ENCODE results near the gene ZDHHC4. TPM values are rescaled to one million over a fixed set of nuclear protein-coding genes. Genes with fewer than 3 reads are reported as not detected.

Gene ZDHHC4
- total RNA-seq, 5 donors from 2014 or later (not counting 1 experiment from before 2014, with no cell fraction given): 27.7 to 35.5 (median 30.3) TPM

- Mint-ChIP-seq H3K4me1 (peaks cover 41 to 48% (median 46%) of the 10 kb centered on the region in 3 donors), H3K9me3 (no peaks in the 10 kb centered on the region), H3K27ac (peak overlapping the region; percentile 91 to 93), H3K27me3 (no peaks in the 10 kb centered on the region), H3K4me3 (peak overlapping the region; percentile 32 to 76 (median 49)), H3K36me3 (peaks cover 8% of the 10 kb centered on the region)
- DNase-seq (peak in 6 of 35 experiments; percentile 14 to 45 (median 23)), ATAC-seq (replicated peaks in 1 of 4) (peak; percentile 57 to 79 (median 74))
- Histone ChIP-seq H3K9me3 (no peaks in the 10 kb centered on the region), H3K27ac (ENCODE audit: low read length) (peak overlapping the region; percentile 25), H3K4me3 (ENCODE audit: control insufficient read depth in 1 of 2, extremely low read depth in 1 of 2, low read length in 1 of 2) (peak overlapping the region; percentile 1 to 35), H3K4me1 (ENCODE audit: control insufficient read depth in 1 of 2, extremely low read depth in 1 of 2, insufficient read depth in 2 of 2, low read length in 2 of 2) (peaks cover 12 to 59% of the 10 kb centered on the region in 2 experiments), H3K36me3 (ENCODE audit: control insufficient read depth in 2 of 2, extremely low read depth in 1 of 2, insufficient read depth in 1 of 2, low read length in 1 of 2) (no peaks in the 10 kb centered on the region), H3K27me3 (replicated peaks in 1 of 2; ENCODE audit: control insufficient read depth in 2 of 2, extremely low read depth in 1 of 2, insufficient read depth in 2 of 2, low read length in 1 of 2) (no peaks in the 10 kb centered on the region)
- ChIA-PET CTCF (no interaction called here), POLR2A (no interaction called here)
- WGBS (ENCODE audit: insufficient coverage): 49% methylated on average over 9 of the region's 15 CpGs
Measured at GRCh38 chr7:6623589-6624245, 46.5 kb downstream of the ZDHHC4 start.

DNA sequence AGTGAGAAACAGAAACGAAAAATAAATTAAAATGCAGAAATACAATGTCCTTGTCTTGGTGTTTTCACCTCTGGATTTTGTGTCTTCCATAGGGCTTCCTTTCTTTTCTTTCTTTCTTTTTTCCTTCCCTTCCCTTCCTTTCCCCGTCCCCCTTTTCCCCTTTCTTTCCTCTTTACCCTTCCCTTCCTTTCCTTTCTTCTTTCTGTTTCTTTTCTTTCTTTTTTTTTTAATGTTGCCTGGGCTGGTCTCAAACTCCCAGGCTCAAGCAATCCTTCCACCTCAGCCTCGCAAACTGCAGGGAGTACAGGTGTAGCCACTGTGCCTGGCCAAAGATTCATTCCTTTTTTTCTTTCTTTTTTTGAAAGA lies 47.0 kb downstream of the ZDHHC4 start:
- H3K36me3 Mint-ChIP-seq: peaks cover 8% of the 10 kb centered on the region
- H3K27ac ChIP-seq (ENCODE audit: low read length): peak overlapping the region; percentile 25
- no peaks in the 10 kb centered on the region for H3K36me3 ChIP-seq (ENCODE audit: control insufficient read depth in 2 of 2, extremely low read depth in 1 of 2, insufficient read depth in 1 of 2, low read length in 1 of 2)
- H3K27me3 ChIP-seq (replicated peaks in 1 of 2; ENCODE audit: control insufficient read depth in 2 of 2, extremely low read depth in 1 of 2, insufficient read depth in 2 of 2, low read length in 1 of 2): no peaks in the 10 kb centered on the region
- peaks cover 12 to 58% of the 10 kb centered on the region in 2 experiments for H3K4me1 ChIP-seq (ENCODE audit: control insufficient read depth in 1 of 2, extremely low read depth in 1 of 2, insufficient read depth in 2 of 2, low read length in 2 of 2)
- H3K27me3 Mint-ChIP-seq: no peaks in the 10 kb centered on the region
- POLR2A ChIA-PET: no interaction called here
- no peaks in the 10 kb centered on the region for H3K9me3 ChIP-seq
- no peaks in the 10 kb centered on the region for H3K9me3 Mint-ChIP-seq
- 100% methylated on average over 1 of the region's 3 CpGs for WGBS (ENCODE audit: insufficient coverage)
- DNase-seq (no peak), ATAC-seq (replicated peaks in 1 of 4) (no peak)
- peak overlapping the region; percentile 91 to 93 for H3K27ac Mint-ChIP-seq
- H3K4me1 Mint-ChIP-seq: peaks cover 37 to 47% (median 45%) of the 10 kb centered on the region in 3 donors
- H3K4me3 Mint-ChIP-seq: peak overlapping the region; percentile 32 to 76 (median 49)
- H3K4me3 ChIP-seq (ENCODE audit: control insufficient read depth in 1 of 2, extremely low read depth in 1 of 2, low read length in 1 of 2): peak overlapping the region; percentile 1 to 35
- CTCF ChIA-PET: no interaction called here

- no peak overlapping the region for H3K4me3 Mint-ChIP-seq
- ATAC-seq (replicated peaks in 1 of 4) (no peak), DNase-seq (no peak)
- H3K4me1 Mint-ChIP-seq: peaks cover 11 to 21% (median 20%) of the 10 kb centered on the region in 3 donors
- H3K4me1 ChIP-seq (ENCODE audit: control insufficient read depth in 1 of 2, extremely low read depth in 1 of 2, insufficient read depth in 2 of 2, low read length in 2 of 2): peaks cover 8 to 25% of the 10 kb centered on the region in 2 experiments
- no peaks in the 10 kb centered on the region for H3K27me3 Mint-ChIP-seq
- WGBS (ENCODE audit: insufficient coverage): 100% methylated on average over 1 of the region's 6 CpGs
- no peaks in the 10 kb centered on the region for H3K9me3 ChIP-seq
- CTCF ChIA-PET: no interaction called here
- H3K27me3 ChIP-seq (replicated peaks in 1 of 2; ENCODE audit: control insufficient read depth in 2 of 2, extremely low read depth in 1 of 2, insufficient read depth in 2 of 2, low read length in 1 of 2): no peaks in the 10 kb centered on the region
- POLR2A ChIA-PET: no interaction called here
- no peaks in the 10 kb centered on the region for H3K36me3 ChIP-seq (ENCODE audit: control insufficient read depth in 2 of 2, extremely low read depth in 1 of 2, insufficient read depth in 1 of 2, low read length in 1 of 2)
- no peaks in the 10 kb centered on the region for H3K36me3 Mint-ChIP-seq
- H3K27ac ChIP-seq (ENCODE audit: low read length): no peak overlapping the region
- no peak overlapping the region for H3K4me3 ChIP-seq (ENCODE audit: control insufficient read depth in 1 of 2, extremely low read depth in 1 of 2, low read length in 1 of 2)
- no peak overlapping the region for H3K27ac Mint-ChIP-seq
- no peaks in the 10 kb centered on the region for H3K9me3 Mint-ChIP-seq
Measured at GRCh38 chr7:6628045-6628444, 50.8 kb downstream of the ZDHHC4 start.

- Histone ChIP-seq H3K4me1 (ENCODE audit: control insufficient read depth in 1 of 2, extremely low read depth in 1 of 2, insufficient read depth in 2 of 2, low read length in 2 of 2) (peaks cover 0 to 3% of the 10 kb centered on the region in 2 experiments), H3K9me3 (no peaks in the 10 kb centered on the region), H3K27ac (ENCODE audit: low read length) (no peak overlapping the region), H3K4me3 (ENCODE audit: control insufficient read depth in 1 of 2, extremely low read depth in 1 of 2, low read length in 1 of 2) (no peak overlapping the region), H3K36me3 (ENCODE audit: control insufficient read depth in 2 of 2, extremely low read depth in 1 of 2, insufficient read depth in 1 of 2, low read length in 1 of 2) (no peaks in the 10 kb centered on the region), H3K27me3 (replicated peaks in 1 of 2; ENCODE audit: control insufficient read depth in 2 of 2, extremely low read depth in 1 of 2, insufficient read depth in 2 of 2, low read length in 1 of 2) (no peaks in the 10 kb centered on the region)
- Mint-ChIP-seq H3K4me1 (peaks cover 0 to 4% (median 3%) of the 10 kb centered on the region in 3 donors), H3K27ac (no peak overlapping the region), H3K4me3 (no peak overlapping the region), H3K27me3 (no peaks in the 10 kb centered on the region), H3K9me3 (no peaks in the 10 kb centered on the region), H3K36me3 (no peaks in the 10 kb centered on the region)
- ATAC-seq (replicated peaks in 1 of 4): no peak
- ChIA-PET CTCF (interaction anchor here in 1 of 2 donors (0.6 kb wide), 1 partner anchor 193 kb away, joined by 3 read pairs; no protein-coding TSS in a partner anchor), POLR2A (interaction anchor here in 1 of 2 donors (0.7 kb wide), 1 partner anchor 998 kb away, joined by 3 read pairs; no protein-coding TSS in a partner anchor)
- 85% methylated on average over 5 of the region's 11 CpGs for WGBS (ENCODE audit: insufficient coverage)
- no peak for DNase-seq
Measured at GRCh38 chr7:6630007-6630849, 53.0 kb downstream of the ZDHHC4 start.

- H3K27ac ChIP-seq (ENCODE audit: low read length): no peak overlapping the region
- no peaks in the 10 kb centered on the region for H3K36me3 Mint-ChIP-seq
- no peak for ATAC-seq (replicated peaks in 1 of 4)
- ChIA-PET CTCF (no interaction called here), POLR2A (no interaction called here)
- no peak overlapping the region for H3K27ac Mint-ChIP-seq
- no peak for DNase-seq
- no peaks in the 10 kb centered on the region for H3K27me3 Mint-ChIP-seq
- 70% methylated on average over 7 of the region's 7 CpGs for WGBS (ENCODE audit: insufficient coverage)
- peaks cover 0 to 2% of the 10 kb centered on the region in 2 experiments for H3K27me3 ChIP-seq (replicated peaks in 1 of 2; ENCODE audit: control insufficient read depth in 2 of 2, extremely low read depth in 1 of 2, insufficient read depth in 2 of 2, low read length in 1 of 2)
- H3K9me3 ChIP-seq: no peaks in the 10 kb centered on the region
- no peaks in the 10 kb centered on the region for H3K36me3 ChIP-seq (ENCODE audit: control insufficient read depth in 2 of 2, extremely low read depth in 1 of 2, insufficient read depth in 1 of 2, low read length in 1 of 2)
- H3K4me1 ChIP-seq (ENCODE audit: control insufficient read depth in 1 of 2, extremely low read depth in 1 of 2, insufficient read depth in 2 of 2, low read length in 2 of 2): peaks cover 0 to 5% of the 10 kb centered on the region in 2 experiments
- H3K4me1 Mint-ChIP-seq: peaks cover 0 to 4% (median 1%) of the 10 kb centered on the region in 3 donors
- H3K4me3 ChIP-seq (ENCODE audit: control insufficient read depth in 1 of 2, extremely low read depth in 1 of 2, low read length in 1 of 2): no peak overlapping the region
- H3K9me3 Mint-ChIP-seq: no peaks in the 10 kb centered on the region
- no peak overlapping the region for H3K4me3 Mint-ChIP-seq
Measured at GRCh38 chr7:6631605-6632004, 54.4 kb downstream of the ZDHHC4 start.

GRCh38 chr7:6634021-6634420 lies 56.8 kb downstream of the ZDHHC4 start:
- POLR2A ChIA-PET: no interaction called here

More at GRCh38 chr7:6634021-6634420, 56.8 kb downstream of the ZDHHC4 start:
- Mint-ChIP-seq H3K27me3 (no peaks in the 10 kb centered on the region), H3K9me3 (no peaks in the 10 kb centered on the region), H3K4me1 (peaks cover 14 to 17% (median 15%) of the 10 kb centered on the region in 3 donors), H3K4me3 (no peak overlapping the region), H3K27ac (peak overlapping the region in 1 of 2 donors; percentile 30), H3K36me3 (peaks cover 2% of the 10 kb centered on the region)
- CTCF ChIA-PET: interaction anchor here in 1 of 2 donors (0.6 kb wide), 1 partner anchor 75 kb away, joined by 3 read pairs; no protein-coding TSS in a partner anchor
- WGBS (ENCODE audit: insufficient coverage): 94% methylated on average over 4 of the region's 8 CpGs
- no peaks in the 10 kb centered on the region for H3K9me3 ChIP-seq
- no peak overlapping the region for H3K4me3 ChIP-seq (ENCODE audit: control insufficient read depth in 1 of 2, extremely low read depth in 1 of 2, low read length in 1 of 2)
- H3K27me3 ChIP-seq (replicated peaks in 1 of 2; ENCODE audit: control insufficient read depth in 2 of 2, extremely low read depth in 1 of 2, insufficient read depth in 2 of 2, low read length in 1 of 2): peaks cover 0 to 2% of the 10 kb centered on the region in 2 experiments
- no peaks in the 10 kb centered on the region for H3K36me3 ChIP-seq (ENCODE audit: control insufficient read depth in 2 of 2, extremely low read depth in 1 of 2, insufficient read depth in 1 of 2, low read length in 1 of 2)
- DNase-seq (no peak), ATAC-seq (replicated peaks in 1 of 4) (no peak)
- H3K4me1 ChIP-seq (ENCODE audit: control insufficient read depth in 1 of 2, extremely low read depth in 1 of 2, insufficient read depth in 2 of 2, low read length in 2 of 2): peaks cover 3 to 21% of the 10 kb centered on the region in 2 experiments
- H3K27ac ChIP-seq (ENCODE audit: low read length): no peak overlapping the region

Measured in T-cell (primary cell).